ENCODE results near the gene SETD3. TPM values are rescaled to one million over a fixed set of nuclear protein-coding genes. Genes with fewer than 3 reads are reported as not detected.

The SETD3 gene
- total RNA-seq, 1 donor from 2014 or later: 54.2 TPM

GRCh38 chr14:99435327-99435726 is 45.3 kb downstream of the SETD3 start:
- DNase-seq (ENCODE audit: low spot score): no peak
- Mint-ChIP-seq H3K36me3 (ENCODE audit: low read depth) (peaks cover 11% of the 10 kb centered on the region), H3K4me1 (ENCODE audit: low read depth) (peaks cover 27% of the 10 kb centered on the region), H3K9me3 (ENCODE audit: low read depth) (no peaks in the 10 kb centered on the region), H3K4me3 (ENCODE audit: unreplicated experiment) (no peak overlapping the region), H3K27me3 (ENCODE audit: low read depth) (no peaks in the 10 kb centered on the region), H3K27ac (ENCODE audit: unreplicated experiment) (no peak overlapping the region)
- no peak for TF ChIP-seq CTCF (IDR thresholded peaks at IDR 0.05)

DNA sequence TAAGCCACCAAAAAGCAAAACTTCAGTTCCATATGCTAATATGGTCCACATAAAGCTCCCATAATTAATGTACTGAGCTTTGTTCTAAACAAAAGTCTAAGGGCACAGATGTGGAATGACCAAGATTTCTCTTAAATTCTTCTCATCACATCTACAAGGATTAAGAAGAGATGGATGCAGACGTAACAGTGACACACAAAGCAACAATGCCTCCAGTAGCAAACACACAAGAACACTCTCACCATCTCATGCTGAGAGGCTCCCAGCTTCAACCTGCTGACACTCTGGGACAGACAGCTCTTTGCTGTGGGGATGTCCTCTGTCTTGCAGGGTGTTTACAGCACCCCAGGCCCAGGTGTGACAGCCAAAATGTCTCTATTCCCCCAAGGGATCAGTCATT is 48.2 kb downstream of the SETD3 start:
- no peak overlapping the region for H3K4me3 Mint-ChIP-seq (ENCODE audit: unreplicated experiment)
- peaks cover 37% of the 10 kb centered on the region for H3K4me1 Mint-ChIP-seq (ENCODE audit: low read depth)
- H3K27ac Mint-ChIP-seq (ENCODE audit: unreplicated experiment): peak overlapping the region; percentile 28
- no peaks in the 10 kb centered on the region for H3K27me3 Mint-ChIP-seq (ENCODE audit: low read depth)
- peaks cover 12% of the 10 kb centered on the region for H3K9me3 Mint-ChIP-seq (ENCODE audit: low read depth)
- DNase-seq (ENCODE audit: low spot score): no peak
- H3K36me3 Mint-ChIP-seq (ENCODE audit: low read depth): peaks cover 18% of the 10 kb centered on the region
- TF ChIP-seq CTCF (IDR thresholded peaks at IDR 0.05): no peak

GRCh38 chr14:99431986-99432385 is 48.7 kb downstream of the SETD3 start:
- no peak overlapping the region for H3K4me3 Mint-ChIP-seq (ENCODE audit: unreplicated experiment)
- no peak for DNase-seq (ENCODE audit: low spot score)
- peaks cover 18% of the 10 kb centered on the region for H3K36me3 Mint-ChIP-seq (ENCODE audit: low read depth)
- H3K27ac Mint-ChIP-seq (ENCODE audit: unreplicated experiment): no peak overlapping the region
- peaks cover 32% of the 10 kb centered on the region for H3K4me1 Mint-ChIP-seq (ENCODE audit: low read depth)
- no peaks in the 10 kb centered on the region for H3K27me3 Mint-ChIP-seq (ENCODE audit: low read depth)
- TF ChIP-seq CTCF (IDR thresholded peaks at IDR 0.05): no peak
- H3K9me3 Mint-ChIP-seq (ENCODE audit: low read depth): peaks cover 12% of the 10 kb centered on the region

GRCh38 chr14:99430491-99430890 is 50.2 kb downstream of the SETD3 start:
- H3K9me3 Mint-ChIP-seq (ENCODE audit: low read depth): peaks cover 12% of the 10 kb centered on the region
- H3K4me1 Mint-ChIP-seq (ENCODE audit: low read depth): peaks cover 28% of the 10 kb centered on the region
- H3K36me3 Mint-ChIP-seq (ENCODE audit: low read depth): peaks cover 16% of the 10 kb centered on the region
- TF ChIP-seq CTCF (IDR thresholded peaks at IDR 0.05): peak; percentile 44
- no peaks in the 10 kb centered on the region for H3K27me3 Mint-ChIP-seq (ENCODE audit: low read depth)
- H3K27ac Mint-ChIP-seq (ENCODE audit: unreplicated experiment): no peak overlapping the region
- no peak overlapping the region for H3K4me3 Mint-ChIP-seq (ENCODE audit: unreplicated experiment)
- DNase-seq (ENCODE audit: low spot score): no peak

- Mint-ChIP-seq H3K36me3 (ENCODE audit: low read depth) (peaks cover 17% of the 10 kb centered on the region), H3K27ac (ENCODE audit: unreplicated experiment) (peak overlapping the region; percentile 39), H3K4me3 (ENCODE audit: unreplicated experiment) (no peak overlapping the region), H3K9me3 (ENCODE audit: low read depth) (peaks cover 12% of the 10 kb centered on the region), H3K27me3 (ENCODE audit: low read depth) (no peaks in the 10 kb centered on the region), H3K4me1 (ENCODE audit: low read depth) (peaks cover 40% of the 10 kb centered on the region)
- no peak for TF ChIP-seq CTCF (IDR thresholded peaks at IDR 0.05)
- no peak for DNase-seq (ENCODE audit: low spot score)
These were observed 52.9 kb downstream of the SETD3 start for GRCh38 chr14:99427632-99428300.

All from chondrocyte (in vitro differentiated cells).